Ureter (tissue), 1 donor: ENCODE measurements around the gene GLYR1. TPM values are rescaled to one million over a fixed set of nuclear protein-coding genes. Genes with fewer than 3 reads are reported as not detected.

Experiments used
- DNase-seq: peaks from one replicate; pipeline ENCODE4 v3.0.0-alpha.2; 2020; ENCODE audit warnings: low spot score
- total RNA-seq: library from RNA; stranded (reverse); gene quantifications from one replicate; pipeline ENCODE4 v1.2.4, GENCODE V29; 2023
- donor health status: DM: yes; HTN: yes; CAD: no.

The GLYR1 gene
- total RNA-seq, 1 donor from 2014 or later, result 120 TPM

GRCh38 chr16:4765511-4766474 lies 81.3 kb downstream of the GLYR1 start:
- DNase-seq, result no peak

GRCh38 chr16:4763791-4764190 lies 83.3 kb downstream of the GLYR1 start:
- no peak for DNase-seq

DNA sequence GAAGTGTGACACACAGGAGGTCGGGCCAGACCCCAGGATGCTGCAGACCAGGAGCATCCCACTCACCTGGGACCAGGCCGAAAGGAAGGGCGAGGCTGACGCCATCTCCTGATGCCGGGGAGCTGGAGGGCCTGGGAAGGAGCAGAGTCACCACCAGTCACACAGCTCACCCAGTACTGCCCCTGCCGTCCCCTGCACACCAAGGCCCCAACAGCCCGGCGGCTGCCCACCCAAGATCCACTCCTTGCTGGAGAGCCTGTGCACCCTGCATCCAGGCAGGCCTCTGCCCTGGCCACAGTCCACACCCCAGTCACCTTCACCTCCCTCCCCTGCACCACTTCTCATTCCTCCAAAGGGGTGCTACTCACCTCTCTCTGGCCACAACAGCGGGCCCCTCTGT lies 84.9 kb downstream of the GLYR1 start:
- DNase-seq, result no peak

DNA sequence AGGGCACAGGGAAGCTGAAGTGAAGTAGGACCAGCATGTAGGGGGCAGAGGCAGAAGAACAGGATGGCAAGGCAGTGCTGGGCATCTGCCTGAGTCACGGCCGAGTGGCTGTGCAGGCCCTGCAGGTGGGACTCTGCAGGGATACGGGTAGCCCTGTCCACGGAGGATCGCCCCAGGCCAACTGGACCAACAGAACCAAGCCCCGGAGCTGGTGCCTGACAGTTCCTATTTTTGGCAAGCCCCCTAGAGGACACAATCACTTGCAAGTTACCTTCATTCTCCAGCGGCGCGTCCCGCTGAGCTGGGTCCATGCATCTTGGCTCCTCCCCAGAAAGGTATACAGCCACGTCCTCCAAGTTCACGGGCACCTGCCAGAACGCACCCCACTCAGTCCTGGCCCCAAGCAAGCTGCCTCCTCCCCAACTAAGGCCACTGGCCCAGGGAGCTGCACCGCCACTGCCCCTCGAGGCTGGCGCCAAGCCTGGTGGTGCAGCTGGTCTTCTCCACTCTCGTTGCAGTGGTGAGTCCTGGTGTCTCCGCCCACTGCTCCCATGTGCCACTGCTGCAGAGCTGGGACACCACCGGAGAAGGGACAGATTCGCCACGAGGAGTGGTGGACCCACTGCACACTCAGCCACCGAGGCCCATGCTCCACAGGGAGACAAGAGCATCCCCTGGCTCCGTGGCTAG lies 86.7 kb downstream of the GLYR1 start:
- no peak for DNase-seq

DNA sequence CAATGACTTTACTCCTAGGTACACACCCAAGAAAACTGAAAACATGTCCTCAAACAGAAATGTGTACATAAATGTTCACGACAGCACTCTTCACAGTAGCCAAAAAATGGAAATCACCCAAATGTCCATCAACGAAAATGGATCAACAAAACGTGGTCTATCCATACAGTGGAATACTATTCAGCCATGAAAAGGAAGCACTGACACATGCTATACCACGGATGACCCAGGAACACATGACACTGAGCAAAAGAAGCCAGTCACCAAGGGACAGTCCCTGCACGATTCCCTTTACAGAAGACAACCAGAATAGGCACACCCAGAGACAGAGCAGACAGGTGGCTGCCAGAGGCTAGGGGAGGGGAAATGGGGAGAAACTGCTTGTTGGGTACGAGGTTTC lies 91.4 kb downstream of the GLYR1 start:
- no peak for DNase-seq

DNA sequence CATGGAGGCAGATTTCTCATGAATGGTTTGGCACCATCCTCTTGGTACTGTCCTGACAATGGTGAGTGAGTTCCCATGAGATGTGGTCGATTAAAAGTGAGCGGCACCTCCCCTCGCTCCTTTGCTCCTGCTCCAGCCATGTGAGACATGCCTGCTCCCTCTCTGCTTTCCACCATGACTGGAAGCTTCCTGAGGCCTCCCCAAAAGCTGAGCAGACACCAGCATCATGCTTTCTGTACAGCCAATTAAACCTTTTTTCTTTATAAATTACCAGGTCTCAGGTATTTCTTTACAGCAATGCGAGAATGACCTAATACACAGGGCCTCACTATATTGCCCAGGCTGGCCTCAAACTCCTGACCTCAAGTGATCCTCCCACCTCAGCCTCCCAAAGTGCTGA lies 92.2 kb downstream of the GLYR1 start:
- no peak for DNase-seq

- no peak for DNase-seq
Observed at GRCh38 chr16:4753227-4753626, 93.9 kb downstream of the GLYR1 start.

Other genes with a start within 250 kb of the GLYR1 start
- gene UBALD1, start 232.4 kb downstream of the GLYR1 start, total RNA-seq, result 27.2 TPM
- 104 TPM for gene MGRN1, start 222.5 kb downstream of the GLYR1 start, total RNA-seq
- gene NUDT16L1, start 153.7 kb downstream of the GLYR1 start, total RNA-seq, result 33.1 TPM
- 35.3 TPM for gene ANKS3, start 113.0 kb downstream of the GLYR1 start, total RNA-seq
- 0.91 TPM for gene DNAAF8, start 112.8 kb downstream of the GLYR1 start, total RNA-seq
- 22.5 TPM for gene ZNF500, start 80.1 kb downstream of the GLYR1 start, total RNA-seq
- not detected for gene SEPTIN12, start 58.9 kb downstream of the GLYR1 start, total RNA-seq
- gene SMIM22, start 51.9 kb downstream of the GLYR1 start, total RNA-seq, result 225 TPM
- 35.5 TPM for gene ROGDI, start 44.7 kb downstream of the GLYR1 start, total RNA-seq
- gene UBN1, start 193 bp upstream of the GLYR1 start, total RNA-seq, result 33.2 TPM
- 108 TPM for gene PPL, start 89.9 kb upstream of the GLYR1 start, total RNA-seq
- gene SEC14L5, start 111.0 kb upstream of the GLYR1 start, total RNA-seq, result not detected
- 9.0 TPM for gene NAGPA, start 186.6 kb upstream of the GLYR1 start, total RNA-seq
- gene C16orf89, start 218.7 kb upstream of the GLYR1 start, total RNA-seq, result 10.0 TPM
- 27.0 TPM for gene ALG1, start 224.6 kb upstream of the GLYR1 start, total RNA-seq